Fibroblast of villous mesenchyme (primary cell): ENCODE results near the gene ST3GAL5. TPM values are rescaled to one million over a fixed set of nuclear protein-coding genes. Genes with fewer than 3 reads are reported as not detected.
"Not testable (repeated sequence)": the region's sequence is repeated elsewhere in the genome, so short reads cannot be mapped to it uniquely, and the experiment has no call there.

Experiments used
- DNase-seq: peaks from one replicate; pipeline ENCODE4 v3.0.0-alpha.2; 2010; ENCODE audit warnings: low read depth
- H3K4me3 ChIP-seq: 2 replicates; pipeline ENCODE4 v1.5.1; 2011; ENCODE audit warnings: low read depth, mild to moderate bottlenecking, low read length
- CTCF ChIP-seq: IDR thresholded peaks from 2 replicates; pipeline ENCODE4 v1.5.1; 2012; ENCODE audit warnings: low read depth, mild to moderate bottlenecking, low read length; ENCODE audit not compliant: insufficient read depth
- total RNA-seq: library from RNA; depleted of rRNA; stranded (reverse); fragments of >200 nt; gene quantifications from 2 replicates; pipeline ENCODE4 v1.2.3, GENCODE V29; 2012

The ST3GAL5 gene
- total RNA-seq, 1 donor: 27.6 TPM

- no peak for TF ChIP-seq CTCF
- no peak overlapping the region for H3K4me3 ChIP-seq
- no peak for DNase-seq
Observed at GRCh38 chr2:85901155-85901554, 12.4 kb upstream of the ST3GAL5 start.

DNA sequence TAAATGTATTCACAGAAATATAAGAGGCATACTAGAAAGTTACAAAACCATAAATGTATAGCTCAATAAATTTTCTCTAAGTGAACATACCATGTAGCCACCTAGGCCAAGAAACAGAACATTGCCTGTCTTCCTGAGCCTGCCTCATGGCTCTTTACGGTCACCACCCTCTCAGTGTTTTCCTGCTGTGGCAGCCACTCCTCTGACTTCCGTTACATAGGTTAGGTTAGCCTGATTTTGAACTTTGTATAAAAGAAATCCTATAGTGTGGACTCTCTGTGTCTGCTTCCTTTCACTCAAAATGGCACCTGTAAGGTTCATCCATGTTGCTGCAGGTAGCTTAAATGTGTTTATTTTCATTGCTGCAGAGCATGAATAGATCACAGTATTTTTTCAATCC lies 11.6 kb upstream of the ST3GAL5 start:
- no peak overlapping the region for H3K4me3 ChIP-seq
- no peak for DNase-seq
- TF ChIP-seq CTCF: no peak

DNA sequence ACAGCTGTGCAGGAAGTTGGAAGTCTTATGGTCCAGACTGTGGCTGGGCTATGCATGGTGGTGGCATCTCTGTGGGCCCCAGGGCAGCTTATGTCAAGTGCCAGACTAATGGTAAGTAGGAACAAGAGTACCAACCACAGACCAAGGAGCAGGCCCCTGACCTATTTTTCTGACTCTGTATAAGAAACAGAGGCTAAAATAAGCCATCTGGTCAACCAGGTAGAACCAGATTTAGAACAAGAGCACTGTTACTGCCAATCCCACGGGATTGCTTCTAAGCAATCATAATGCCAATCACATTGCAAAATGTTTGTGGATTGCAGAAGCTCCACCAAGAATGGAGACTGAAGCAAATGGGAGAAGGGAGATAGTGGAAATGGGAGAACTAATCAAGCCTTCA lies 11.1 kb upstream of the ST3GAL5 start:
- no peak for TF ChIP-seq CTCF
- H3K4me3 ChIP-seq: no peak overlapping the region
- no peak for DNase-seq

DNA sequence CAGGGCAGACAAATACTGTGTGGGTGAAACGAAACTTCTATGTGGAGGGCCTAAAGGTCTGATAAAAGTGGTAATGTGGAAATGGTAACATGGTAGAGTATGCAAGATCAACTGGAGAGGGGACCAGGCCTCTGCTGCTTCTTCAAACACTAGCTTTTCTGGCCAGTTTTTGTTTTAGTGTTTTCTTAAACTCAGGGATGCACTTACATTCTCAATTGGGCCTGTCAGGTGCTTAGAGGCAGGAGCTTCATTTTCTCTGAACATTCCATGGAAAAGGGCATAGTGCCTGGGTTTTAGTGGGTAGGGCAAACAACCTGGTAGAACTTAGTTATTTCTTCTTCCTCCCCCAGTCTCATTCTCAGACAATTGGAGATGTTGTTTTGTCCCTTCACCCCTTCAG lies 10.5 kb upstream of the ST3GAL5 start:
- no peak for DNase-seq
- TF ChIP-seq CTCF: no peak

DNA sequence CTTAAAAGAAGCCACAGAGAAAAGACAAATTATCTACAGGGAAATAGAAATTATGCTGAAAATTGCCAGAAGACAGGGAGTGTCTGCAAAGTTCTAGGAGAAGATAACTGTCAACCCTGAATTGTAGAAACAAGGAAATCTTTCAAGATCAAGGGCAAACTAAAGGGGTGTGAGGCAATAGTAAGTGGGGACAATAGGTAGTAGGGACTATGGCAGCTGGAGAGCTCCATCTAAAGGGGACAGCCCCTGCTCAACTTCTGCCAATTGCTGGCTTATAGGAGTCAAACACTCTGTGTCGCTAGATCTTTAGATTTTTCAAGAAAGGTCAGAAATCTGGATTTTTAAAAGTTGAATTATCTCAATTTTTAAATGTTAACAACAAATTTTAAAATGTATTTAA lies 10.1 kb upstream of the ST3GAL5 start:
- no peak for TF ChIP-seq CTCF
- DNase-seq: no peak
- H3K4me3 ChIP-seq: no peak overlapping the region

More for the DNA sequence above, 10.5 kb upstream of the ST3GAL5 start:
- no peak overlapping the region for H3K4me3 ChIP-seq

DNA sequence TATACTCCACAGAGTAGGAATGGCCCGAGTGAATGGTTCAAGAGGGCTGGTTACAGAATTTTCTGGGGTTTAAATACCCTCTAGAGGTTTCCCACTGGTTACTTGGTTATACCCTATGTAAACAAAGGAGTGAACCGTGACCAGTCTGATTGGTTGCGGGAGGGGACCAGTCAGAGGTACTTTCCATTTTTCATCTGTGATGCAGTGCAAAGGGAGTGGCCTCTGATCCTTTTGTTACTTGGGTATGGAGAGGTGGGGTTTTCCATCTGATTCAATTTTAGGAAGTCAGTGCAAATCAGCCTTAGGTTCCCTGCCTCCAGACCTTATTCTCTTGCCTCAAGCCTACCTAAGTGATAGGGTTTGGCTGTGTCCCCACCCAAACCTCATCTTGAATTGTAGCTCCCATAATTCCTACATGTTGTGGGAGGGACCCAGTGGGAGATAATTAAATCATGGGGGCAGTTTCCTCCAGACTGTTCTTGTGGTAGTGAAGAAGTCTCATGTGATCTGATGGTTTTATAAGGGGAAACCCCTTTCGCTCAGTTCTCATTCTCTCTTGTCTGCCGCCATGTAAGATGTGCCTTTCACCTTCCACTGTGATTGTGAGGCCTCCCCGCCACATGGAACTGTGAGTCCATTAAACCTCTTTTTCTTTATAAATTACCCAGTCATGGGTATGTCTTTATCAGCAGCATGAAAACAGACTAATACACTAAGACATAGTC lies 5.9 kb upstream of the ST3GAL5 start:
- not testable (repeated sequence) for DNase-seq, H3K4me3 ChIP-seq

GRCh38 chr2:85893428-85894258 lies 4.9 kb upstream of the ST3GAL5 start:
- peak; percentile 75 for DNase-seq
- H3K4me3 ChIP-seq: no peak overlapping the region

More at GRCh38 chr2:85893428-85894258, 4.9 kb upstream of the ST3GAL5 start:
- TF ChIP-seq CTCF: no peak
